GM19463 (cell line): ENCODE measurements around the gene SLC43A2.

Experiments used
- ATAC-seq: cut with Tn5 transposase; IDR thresholded peaks from one replicate; pipeline ENCODE4 v1.9.1; 2021; ENCODE audit warnings: mild to moderate bottlenecking, moderate library complexity; ENCODE audit not compliant: unreplicated experiment

SLC43A2 gene

DNA sequence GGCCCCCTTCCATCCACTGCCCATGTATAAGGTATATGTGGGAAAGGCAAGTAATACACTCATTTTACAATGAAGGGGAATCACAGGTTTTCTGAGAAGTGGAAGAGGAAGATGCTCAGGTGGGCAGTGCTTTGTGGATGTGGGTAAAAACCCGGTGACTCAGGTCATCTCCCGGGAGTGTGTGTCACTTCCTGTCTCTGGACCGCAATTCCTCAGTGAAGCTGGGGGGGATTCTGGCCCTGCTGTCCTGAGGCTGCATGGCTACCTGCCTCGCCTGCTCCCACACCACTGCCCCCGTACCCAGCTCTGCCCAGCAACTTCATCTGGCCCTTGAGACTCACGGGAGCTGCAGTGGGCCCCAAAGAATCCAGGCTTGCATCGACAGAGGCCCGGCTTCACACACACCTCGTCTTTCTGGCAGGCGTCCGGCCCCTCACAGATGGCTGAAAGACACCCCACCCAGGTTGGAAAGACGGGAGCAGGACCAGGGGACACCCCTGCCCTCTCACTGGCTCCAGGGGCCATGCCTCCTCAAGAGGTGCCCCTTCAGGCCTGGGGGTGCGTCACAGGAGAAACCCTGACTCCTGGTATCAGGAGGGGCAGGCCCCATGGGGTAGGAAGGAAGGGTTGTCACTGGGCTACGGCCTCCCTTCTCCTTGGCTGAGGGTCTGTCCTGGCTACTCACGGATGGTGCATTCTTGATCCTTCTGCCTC is 16.0 kb upstream of the SLC43A2 start:
- ATAC-seq = no peak

DNA sequence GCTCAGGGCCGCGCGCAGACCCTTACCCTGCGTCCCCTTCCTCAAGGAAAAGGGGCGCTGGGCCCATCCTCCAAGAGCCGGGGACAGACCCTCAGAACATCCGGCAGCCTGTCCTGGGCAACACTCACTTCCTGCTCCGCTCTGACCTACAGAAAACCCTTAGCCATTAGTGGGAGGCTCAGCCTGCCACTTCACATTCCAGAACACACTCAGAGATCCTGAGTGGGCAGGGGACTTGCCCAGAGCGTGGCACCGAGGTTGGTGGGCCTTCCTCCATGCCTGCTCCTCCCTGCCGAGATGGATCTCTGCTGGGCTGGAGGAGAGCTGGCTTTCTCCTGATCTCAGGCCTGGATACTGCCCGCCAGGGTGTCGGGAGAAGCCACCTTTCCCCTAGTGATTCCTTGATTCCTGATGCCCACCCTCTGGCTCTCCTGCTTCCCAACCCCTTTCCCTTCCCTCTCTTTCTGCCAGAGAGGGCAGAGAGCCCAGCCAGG is 15.4 kb upstream of the SLC43A2 start:
- ATAC-seq = no peak

DNA sequence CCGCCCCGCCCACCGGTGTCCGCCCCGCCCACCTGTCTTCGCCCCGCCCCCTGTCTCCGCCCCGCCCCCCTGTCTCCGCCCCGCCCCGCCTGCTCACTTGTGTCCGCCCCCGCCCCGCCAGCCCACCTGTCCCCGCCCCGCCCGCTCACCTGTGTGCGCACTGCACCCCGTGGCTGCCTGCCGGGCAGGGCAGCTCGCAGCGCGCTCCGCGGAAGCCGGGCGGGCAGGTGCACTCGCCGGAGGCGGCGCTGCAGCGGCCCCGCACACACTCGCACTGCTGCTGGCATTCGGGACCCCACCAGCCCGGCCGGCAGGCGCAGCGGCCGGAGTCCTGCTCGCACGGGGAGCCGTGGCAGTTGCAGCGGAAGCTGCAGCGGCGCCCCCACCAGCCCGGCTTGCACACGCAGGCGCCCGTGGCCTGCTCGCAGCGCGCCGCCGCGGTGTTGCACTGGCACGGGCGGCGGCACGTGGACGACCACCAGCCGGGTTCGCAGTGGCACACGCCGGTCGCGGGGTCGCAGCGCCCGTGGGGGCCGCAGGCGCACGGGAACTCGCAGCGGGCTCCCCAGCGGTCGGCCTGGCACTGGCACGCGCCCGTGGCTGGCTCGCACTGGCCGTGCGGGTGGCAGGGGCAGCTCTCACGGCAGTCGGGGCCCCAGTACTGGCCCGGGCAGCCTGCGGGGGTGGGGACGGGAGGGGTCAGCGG is 14.8 kb upstream of the SLC43A2 start:
- no peak for ATAC-seq

DNA sequence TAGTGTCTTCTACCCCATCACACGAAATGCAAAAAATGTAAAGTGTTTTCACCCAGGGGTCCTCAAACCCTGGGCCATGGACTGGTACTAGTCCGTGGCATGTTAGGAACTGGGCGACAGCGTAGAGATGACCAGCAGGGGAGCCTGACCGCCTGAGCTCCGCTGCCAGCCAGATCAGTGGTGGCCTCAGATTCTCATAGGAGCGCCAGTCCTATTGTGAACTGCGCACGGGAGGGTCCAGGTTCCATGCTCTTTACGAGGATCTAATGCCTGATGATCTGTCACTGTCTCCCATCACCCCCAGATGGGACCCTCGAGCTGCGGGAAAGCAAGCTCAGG is 12.4 kb upstream of the SLC43A2 start:
- no peak for ATAC-seq

DNA sequence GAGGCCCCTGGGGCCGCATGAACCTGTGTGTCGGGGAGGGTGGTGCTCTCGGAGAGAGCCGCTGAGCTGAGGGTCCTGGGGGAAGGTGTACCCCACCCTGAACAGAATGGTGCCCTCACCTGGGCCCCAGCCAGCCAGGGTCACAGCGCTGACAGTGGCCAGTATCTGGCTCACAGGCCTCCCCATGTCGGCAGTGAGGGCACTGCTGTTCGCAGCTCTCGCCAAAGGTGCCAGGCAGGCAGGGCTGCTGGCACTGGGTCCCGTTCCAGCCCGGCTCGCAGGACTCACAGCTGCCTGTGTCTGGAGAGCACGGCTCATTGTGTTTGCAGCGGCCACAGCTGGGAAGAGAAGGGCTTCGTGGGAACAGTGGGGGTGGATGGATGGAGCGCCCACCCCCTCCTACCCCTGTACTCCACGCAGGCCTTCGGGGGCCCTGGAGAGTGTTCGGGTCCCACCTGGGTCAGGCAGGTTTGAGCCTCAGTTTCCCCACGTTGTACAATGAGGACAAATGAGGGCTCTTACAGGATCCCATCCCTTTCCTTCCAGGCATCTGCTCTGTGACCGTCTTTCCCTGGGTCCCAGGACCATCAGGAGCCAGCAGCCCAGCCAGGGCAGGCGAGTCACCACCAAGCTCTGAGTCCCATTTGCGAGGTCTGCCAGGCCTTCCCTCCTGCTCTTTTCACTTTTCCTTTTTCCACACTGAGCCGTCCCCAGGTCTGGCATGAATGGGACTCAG is 11.9 kb upstream of the SLC43A2 start:
- no peak for ATAC-seq

DNA sequence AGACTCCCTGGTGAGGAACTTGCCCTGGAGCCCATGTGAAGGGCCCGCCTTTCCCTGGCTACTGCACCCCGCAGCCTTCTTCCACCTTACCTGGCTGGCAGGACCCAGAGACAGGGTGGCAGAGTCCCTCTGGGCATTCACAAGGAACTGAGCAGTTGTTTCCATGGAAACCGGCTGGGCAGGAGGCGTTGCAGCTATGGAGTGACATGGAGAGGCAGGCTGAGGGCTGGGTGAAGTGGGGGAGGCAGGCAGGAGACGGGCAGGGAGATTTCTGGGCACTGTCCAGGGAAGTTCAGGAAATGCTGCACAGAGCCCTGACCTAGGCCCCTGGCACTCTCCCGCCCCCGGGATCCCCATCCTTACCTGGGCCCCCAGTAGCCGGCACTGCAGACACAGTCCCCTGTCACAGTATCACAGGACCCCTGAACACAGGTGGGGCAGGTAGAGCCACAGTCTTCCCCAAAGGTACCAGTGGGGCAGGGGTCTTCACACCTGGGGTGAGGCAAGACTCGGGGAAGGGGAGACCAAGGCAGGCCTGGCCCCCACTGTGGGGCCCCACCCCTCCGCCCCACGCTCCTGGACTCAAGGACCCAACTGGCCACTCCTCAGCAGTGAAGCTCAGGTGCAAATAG is 11.0 kb upstream of the SLC43A2 start:
- no peak for ATAC-seq

DNA sequence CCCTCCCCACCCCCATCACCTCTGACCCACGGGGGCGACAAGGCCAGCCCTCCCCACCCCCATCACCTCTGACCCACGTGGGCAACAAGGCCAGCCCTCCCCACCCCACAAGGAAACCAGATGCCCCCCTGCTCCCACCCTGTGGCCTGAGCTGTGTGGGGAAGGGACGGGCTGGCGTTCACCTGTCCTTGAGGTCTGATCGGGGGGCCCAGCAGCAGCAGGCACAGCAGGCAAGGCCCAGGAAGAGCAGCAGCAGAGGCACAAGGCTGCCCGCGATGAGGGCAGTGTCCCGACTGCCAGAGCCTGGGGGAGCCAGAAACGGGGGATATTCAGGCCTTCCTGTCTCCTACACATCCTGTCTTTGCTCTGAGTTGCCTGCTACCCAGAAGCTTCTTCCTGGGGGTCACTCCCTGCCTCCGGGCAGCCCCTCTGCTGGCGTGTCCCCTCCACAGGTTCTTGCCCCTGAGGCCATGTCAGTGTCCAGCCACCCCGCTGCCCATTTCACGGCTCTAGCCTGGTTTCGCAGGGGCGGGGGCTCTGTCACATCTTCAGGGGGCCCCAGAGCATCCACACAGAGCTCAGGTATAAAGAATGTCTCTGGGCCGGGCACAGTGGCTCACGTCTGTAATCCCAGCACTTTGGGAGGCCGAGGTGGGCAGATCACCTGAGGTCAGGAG is 10.1 kb upstream of the SLC43A2 start:
- no peak for ATAC-seq

DNA sequence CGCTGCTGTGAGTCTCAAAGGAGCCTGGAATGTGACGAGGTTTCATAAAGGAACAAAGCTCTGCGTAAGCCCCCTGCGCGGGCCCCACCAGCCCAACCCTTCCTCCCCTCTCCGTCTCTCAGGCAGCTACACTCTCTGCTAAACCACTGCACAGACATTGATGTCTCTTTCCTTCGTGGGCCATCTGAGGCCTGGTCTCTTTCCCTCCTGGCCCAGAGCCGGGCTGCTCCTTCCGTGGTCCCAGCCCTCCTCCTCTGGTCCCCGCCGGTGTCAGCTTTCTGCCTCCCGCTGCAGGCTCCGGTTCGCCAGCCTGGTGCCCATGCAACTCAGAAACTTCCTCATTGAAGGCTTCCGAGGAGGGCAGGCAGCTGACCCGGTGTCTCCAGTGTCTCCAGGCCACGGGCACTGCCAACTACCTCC is 9.5 kb upstream of the SLC43A2 start:
- no peak for ATAC-seq

DNA sequence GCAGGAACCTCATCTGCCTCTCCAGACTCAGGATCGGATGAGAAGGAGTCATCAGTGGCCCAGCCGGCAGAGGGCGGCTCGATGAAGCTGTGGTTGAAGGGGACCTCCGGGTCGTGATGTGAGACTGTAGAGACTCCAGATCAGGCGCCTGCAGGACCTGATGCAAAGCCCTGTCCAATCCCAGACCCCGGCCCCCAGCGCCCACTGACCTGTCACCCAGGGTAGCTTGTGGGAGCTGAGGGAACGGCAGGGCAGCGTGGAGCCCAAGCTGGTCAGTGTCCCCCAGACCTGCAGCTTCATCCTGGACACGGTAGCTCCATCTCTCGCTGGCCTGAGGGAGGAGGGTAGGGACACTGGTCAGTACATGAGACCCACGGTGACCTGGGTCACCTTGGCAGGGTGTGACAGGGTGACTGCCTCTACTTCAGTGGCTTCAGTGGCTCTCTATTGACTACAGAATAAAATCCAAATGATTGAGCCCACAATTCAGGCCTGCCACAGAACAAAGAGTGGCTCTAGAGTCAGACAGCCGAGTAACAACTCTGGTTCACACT is 8.2 kb upstream of the SLC43A2 start:
- ATAC-seq = no peak

DNA sequence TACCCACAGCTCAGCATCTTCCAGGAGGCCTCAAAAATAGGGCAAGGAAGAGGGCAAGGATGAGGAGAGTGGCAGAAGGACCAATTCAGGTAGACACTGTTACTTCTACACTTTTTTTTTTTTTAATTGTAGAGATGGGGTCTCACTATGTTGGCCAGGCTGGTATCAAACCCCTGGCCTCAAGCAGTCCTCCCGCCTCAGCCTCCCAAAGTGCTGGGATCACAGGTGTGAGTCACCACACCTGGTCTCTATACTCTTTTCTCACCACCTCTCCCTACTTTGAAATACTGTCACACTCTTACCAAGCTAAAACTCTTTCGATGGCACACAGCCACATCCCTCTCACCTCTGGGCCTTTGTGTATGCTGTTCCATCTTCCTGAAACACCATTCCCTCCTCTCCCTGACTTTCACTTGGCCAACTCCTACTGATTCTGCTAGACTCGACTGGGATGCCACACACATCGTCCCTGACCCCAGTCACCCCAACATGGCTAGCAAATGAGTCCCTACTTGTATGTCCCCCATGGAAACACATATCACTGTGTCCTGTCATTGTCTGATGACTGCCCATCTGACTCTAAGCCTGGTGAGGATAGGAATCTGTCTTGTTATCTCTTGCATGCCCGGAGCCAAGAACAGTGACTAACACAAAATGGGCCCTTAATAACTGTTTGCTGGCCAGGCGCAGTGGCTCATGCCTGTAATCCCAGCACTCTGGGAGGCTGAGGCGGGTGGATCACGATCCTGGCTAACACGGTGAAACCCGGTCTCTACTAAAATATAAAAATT is 7.2 kb upstream of the SLC43A2 start:
- ATAC-seq = no peak

DNA sequence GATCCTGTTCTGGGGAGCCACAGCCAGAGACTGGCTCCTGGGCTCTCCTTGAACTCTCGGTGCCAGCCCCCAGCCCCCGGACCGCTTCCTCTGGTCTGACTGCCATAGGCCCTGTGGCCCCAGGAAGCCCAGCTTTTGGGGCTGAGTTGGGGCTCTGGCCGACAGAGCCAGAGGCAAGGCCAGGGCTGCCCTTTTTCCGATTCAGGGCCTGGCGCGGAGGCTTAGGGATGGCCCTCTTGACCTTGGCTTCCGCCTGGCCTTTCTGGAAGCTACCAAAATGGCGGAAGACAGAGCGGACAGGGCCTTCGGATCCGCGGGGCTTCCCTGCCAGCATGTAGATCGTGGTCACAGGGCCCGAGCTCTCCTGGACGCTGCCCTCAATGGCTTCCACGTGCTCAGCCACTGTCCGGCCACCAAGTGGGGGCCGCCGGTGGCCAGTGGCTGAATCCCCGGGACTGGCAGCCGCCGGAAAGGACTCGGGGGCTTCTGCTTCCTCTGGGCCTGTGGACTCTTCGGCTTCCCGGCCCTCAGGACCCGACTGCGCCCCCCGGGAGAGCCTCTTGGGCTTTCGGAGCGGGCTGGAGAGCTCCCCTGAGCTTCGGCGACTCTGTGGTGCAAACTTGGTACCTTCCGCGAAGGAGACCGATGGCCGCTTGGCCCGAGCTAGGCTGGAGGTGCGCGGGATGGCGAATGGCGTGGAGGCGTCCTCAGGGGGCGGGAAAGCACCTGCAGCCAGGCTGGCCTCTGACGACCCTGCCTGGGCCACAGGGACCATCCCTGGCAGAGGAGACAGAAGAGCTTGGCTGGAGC is 6.4 kb upstream of the SLC43A2 start:
- ATAC-seq = no peak

DNA sequence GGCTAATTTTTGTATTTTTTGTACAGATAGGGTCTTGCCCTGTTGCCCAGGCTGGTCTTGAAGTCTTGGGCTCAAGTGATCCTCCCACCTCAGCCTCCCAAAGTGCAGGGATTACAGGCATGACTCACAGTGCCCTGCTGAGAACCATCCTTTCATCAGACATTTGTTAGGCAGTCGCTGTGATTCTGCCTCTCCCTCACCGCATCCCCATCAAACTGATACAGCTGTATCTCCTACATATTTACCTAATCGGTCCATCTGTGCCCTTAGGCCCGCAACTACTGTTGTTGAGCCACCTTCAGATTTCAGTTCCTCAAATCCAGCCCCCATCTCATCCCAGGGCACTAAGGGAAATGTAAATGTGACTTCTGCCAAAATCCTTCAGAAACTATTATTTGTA is 2.0 kb upstream of the SLC43A2 start:
- ATAC-seq = no peak

DNA sequence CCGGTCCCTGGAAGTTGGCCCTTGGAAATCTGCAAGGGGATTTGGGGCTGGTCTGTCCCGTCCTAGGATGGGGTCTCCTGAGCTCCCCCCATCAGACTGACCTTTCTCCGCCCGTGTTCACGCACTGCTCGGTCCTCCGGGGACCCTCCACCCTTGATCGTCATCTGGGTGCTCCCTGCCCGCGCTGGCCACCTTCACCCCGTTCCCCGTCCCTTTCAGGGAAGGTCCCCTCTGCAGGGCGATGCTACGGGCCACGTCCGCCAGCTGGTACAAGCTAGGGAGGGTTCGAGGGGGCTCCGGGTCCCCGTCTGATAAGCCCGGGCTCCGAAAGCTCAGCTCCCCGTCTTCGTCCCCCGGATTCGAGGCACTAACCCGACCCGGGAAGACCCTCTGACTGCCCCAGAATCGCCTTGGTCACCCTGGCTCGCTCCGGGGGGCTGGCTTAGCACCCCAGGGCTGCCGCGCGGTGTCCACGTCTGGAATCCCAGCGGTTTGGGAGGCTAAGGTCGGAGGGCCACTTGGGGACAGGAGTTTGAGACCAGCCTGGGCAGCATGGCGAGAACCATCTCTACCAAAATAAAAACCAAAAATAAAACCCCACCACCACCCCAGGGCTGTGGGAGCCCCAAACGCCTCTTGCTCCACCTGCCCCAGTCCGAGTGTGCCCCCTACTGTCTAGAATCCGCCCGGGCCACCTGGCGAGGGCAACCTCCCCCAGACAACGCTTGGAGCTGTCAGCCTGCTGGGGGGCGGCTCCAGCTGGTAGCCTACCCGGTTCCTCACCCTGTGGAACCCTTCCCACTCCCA is 1.1 kb upstream of the SLC43A2 start:
- ATAC-seq = no peak

DNA sequence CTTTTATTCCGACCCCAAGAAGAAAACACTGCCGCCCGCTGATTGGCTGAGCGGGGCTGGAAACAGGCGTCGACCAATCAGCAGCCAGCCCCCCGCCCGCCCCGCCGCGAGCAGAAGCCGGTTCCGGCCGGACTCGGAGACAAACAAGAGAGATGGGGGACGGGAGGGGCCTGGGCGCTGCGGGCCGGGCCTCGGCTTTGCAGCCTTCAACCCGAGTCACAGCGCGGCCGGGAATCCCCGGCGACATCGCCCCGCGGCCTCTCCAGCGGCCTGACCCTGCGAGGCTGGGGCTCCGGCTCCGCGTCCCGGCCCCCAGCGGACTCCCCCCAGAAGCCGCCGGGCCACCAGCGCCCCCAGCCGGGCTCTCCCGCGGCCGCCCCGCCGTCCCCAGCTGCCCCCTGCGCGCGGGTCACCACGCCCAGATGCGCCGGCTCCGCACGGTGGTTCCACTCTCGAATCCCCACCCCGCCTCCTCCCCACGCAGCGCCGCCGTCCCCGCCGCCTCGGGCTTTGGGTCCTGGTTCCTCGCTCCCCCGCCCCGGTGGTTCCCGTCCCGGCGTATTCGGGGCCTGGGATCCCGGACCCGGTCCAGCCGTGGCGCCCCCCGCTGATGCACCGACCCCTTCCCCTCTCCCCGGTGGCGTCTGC is 346 bp upstream of the SLC43A2 start:
- ATAC-seq = peak; percentile 54

DNA sequence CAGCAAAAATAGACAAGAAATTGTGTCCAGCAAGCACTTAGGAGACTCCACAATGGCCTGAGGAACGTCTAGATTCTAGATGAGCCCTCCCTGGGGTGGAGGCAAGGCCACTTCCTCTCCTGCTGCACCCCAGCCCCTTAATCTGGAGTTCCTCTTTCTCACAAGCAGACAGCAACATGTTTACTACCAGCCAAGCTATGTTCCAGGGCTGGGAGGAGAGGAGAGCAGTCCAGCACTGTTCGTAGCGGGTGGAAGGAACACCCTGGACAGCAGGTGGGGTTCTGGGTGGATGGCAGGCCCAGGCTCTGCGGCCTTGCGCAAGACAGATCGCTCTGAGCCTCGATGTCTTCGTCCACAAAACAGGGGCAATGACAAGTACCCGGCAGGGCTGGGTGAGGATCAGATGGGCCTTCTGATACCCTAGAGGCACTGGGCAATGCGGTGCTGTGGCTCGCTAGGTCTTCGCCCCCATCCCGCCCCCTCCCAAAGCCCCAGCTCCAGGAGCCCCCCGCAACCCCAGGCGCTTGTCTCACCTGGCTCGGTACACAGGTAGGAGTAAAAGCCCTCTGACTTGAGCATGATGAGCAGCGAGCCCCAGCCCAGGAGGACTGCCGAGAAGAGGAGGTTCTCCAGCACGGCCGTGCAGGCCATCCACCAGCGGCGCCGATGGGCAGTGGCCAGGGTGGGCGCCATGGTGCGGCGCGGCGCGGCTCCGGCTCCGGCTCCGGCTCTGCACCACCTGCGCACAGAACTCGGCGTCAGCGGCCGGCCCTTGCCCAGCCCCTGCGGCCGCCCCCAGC is 1.3 kb downstream of the SLC43A2 start:
- no peak for ATAC-seq

DNA sequence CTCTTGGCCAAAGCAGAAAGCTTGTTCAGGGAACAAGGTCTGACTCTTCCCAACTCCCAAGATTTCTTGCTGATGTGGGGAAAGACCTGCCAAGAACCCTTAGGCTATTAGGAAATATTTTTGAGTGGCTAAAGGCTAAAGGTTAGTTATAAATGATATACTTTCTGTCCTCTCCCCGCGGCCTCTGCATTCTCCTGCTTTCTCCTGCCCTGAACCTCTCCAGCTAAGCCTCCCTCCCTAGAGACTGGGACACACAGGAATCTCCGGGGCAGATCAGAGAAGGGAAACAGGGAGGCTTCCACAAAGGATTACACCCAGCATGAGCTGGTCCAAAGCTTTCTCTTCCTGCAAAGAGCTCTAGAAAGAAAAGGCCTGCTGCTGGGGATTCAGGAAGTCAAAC is 2.3 kb downstream of the SLC43A2 start:
- ATAC-seq = no peak

DNA sequence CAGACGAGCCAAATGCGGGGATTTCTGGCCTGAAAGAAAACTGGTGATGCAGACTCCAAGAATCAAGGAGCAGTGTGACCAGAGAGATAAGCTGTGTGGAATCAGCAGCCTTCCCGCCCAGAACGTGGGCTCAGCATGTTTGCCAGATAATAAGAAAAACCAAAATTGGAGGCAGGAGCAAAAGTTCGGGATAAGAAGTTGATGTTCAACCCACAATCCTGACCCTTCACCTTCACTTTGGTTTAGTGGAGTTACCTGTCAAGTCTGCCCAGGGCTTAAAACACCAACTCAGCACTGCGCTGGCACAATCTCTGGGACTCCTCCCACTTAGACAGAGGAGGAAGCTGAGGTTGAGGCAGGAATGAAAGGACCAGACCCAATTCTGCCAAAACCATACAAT is 3.1 kb downstream of the SLC43A2 start:
- no peak for ATAC-seq
